Type B pancreatic cell (in vitro differentiated cells): ENCODE measurements around the gene ADAM10. TPM values are rescaled to one million over a fixed set of nuclear protein-coding genes. Genes with fewer than 3 reads are reported as not detected.

ENCODE experiments used
- DNase-seq: peaks from one replicate; pipeline ENCODE4 v3.0.0; 2021; ENCODE audit warnings: mixed read lengths; ENCODE audit not compliant: unreplicated experiment; ENCODE audit errors: extremely low spot score
- H3K27ac Mint-ChIP-seq: 2 replicates; pipeline ENCODE4 v1.8.0; 2021; ENCODE audit warnings: mild to moderate bottlenecking, mixed read lengths
- H3K27me3 Mint-ChIP-seq: 2 replicates; pipeline ENCODE4 v1.8.0; 2021; ENCODE audit warnings: mixed read lengths
- H3K36me3 Mint-ChIP-seq: 2 replicates; pipeline ENCODE4 v1.8.0; 2021; ENCODE audit warnings: mixed read lengths
- H3K4me1 Mint-ChIP-seq: one replicate; pipeline ENCODE4 v1.8.0; 2021; ENCODE audit warnings: mixed read lengths; ENCODE audit not compliant: unreplicated experiment
- H3K4me3 Mint-ChIP-seq: 2 replicates; pipeline ENCODE4 v1.8.0; 2021; ENCODE audit warnings: mild to moderate bottlenecking, mixed read lengths
- H3K9me3 Mint-ChIP-seq: 2 replicates; pipeline ENCODE4 v1.8.0; 2021; ENCODE audit warnings: mixed read lengths
- total RNA-seq: library from RNA; stranded (reverse); gene quantifications from 2 replicates; pipeline ENCODE4 v1.2.1, GENCODE V29; 2021; ENCODE audit warnings: low replicate concordance
- TF ChIP-seq, protein P1 (sequence below): fragments of 200-600 bp; sonication (generic); conservative IDR thresholded peaks from 2 replicates; pipeline ENCODE4 v1.5.0; 2021; ENCODE audit warnings: antibody characterized with exemption, mild to moderate bottlenecking

Gene ADAM10
- total RNA-seq, 1 donor from 2014 or later: 228 TPM

DNA sequence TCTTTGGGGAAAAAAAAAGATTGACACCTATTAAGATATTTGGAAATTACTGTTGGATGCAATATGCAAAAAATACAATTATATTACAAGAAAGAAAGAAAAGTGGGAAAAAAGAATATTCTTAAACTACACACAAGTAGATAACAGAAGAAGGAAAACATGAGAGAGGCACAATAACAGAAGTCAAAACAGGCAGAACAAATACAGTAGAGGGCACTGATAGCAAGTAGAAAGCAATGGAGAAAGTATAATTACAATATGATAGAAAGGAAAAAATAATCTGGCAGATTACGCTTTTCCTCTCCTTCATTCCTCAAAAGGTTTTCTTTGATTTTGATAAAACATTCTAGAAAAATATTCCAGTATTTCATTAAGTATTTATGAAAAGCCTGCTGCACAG lies 72.1 kb downstream of the ADAM10 start:
- TF ChIP-seq, protein P1, sequence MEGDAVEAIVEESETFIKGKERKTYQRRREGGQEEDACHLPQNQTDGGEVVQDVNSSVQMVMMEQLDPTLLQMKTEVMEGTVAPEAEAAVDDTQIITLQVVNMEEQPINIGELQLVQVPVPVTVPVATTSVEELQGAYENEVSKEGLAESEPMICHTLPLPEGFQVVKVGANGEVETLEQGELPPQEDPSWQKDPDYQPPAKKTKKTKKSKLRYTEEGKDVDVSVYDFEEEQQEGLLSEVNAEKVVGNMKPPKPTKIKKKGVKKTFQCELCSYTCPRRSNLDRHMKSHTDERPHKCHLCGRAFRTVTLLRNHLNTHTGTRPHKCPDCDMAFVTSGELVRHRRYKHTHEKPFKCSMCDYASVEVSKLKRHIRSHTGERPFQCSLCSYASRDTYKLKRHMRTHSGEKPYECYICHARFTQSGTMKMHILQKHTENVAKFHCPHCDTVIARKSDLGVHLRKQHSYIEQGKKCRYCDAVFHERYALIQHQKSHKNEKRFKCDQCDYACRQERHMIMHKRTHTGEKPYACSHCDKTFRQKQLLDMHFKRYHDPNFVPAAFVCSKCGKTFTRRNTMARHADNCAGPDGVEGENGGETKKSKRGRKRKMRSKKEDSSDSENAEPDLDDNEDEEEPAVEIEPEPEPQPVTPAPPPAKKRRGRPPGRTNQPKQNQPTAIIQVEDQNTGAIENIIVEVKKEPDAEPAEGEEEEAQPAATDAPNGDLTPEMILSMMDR: no peak
- no peak overlapping the region for H3K4me3 Mint-ChIP-seq
- H3K4me1 Mint-ChIP-seq: no peaks in the 10 kb centered on the region
- H3K36me3 Mint-ChIP-seq: peaks cover 27% of the 10 kb centered on the region
- no peaks in the 10 kb centered on the region for H3K9me3 Mint-ChIP-seq
- no peak overlapping the region for H3K27ac Mint-ChIP-seq
- no peak for DNase-seq
- H3K27me3 Mint-ChIP-seq: no peaks in the 10 kb centered on the region

DNA sequence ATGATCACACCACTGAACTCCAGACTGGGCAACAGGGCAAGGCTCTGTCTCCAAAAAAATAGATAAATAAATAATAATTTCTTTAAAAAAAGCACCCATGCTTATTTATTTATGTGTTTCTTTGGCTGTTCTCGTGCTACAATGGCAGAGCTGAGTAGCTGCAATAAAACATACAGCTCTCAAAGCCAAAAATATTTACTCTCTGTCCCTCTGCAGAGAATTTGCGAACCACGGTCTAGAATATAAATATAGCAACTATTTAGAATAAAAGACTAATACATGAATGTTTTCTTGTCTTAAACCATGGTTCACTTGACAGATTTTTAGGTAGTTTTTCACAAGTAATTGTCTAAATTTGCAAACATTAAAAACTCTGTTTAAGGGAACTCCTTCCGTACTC lies 72.7 kb downstream of the ADAM10 start:
- H3K27me3 Mint-ChIP-seq: no peaks in the 10 kb centered on the region
- H3K27ac Mint-ChIP-seq: no peak overlapping the region
- no peak overlapping the region for H3K4me3 Mint-ChIP-seq
- H3K4me1 Mint-ChIP-seq: no peaks in the 10 kb centered on the region
- H3K36me3 Mint-ChIP-seq: peaks cover 31% of the 10 kb centered on the region
- no peaks in the 10 kb centered on the region for H3K9me3 Mint-ChIP-seq
- no peak for DNase-seq
- TF ChIP-seq, protein P1: no peak

DNA sequence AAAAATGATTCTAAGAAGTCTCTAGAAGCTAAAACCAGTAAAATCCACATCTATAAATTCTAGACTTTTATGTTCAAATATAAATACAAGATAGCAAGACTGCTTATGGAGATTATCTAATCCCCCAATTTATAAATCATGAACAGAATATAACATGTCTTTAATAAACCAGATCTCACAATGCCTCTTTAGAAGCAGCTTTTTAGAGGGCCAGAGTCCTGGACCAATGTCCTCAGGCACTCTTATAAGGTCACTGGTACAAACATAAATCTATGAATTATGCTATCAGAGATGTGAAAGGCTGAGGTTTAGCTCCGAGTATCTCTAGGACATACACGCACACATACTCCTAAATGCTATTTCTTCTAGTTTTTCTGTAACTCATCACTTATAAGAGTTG lies 78.3 kb downstream of the ADAM10 start:
- no peak overlapping the region for H3K27ac Mint-ChIP-seq
- no peaks in the 10 kb centered on the region for H3K9me3 Mint-ChIP-seq
- no peaks in the 10 kb centered on the region for H3K27me3 Mint-ChIP-seq
- H3K36me3 Mint-ChIP-seq: peaks cover 19% of the 10 kb centered on the region
- DNase-seq: no peak
- no peak overlapping the region for H3K4me3 Mint-ChIP-seq
- TF ChIP-seq, protein P1: no peak
- peaks cover 16% of the 10 kb centered on the region for H3K4me1 Mint-ChIP-seq

DNA sequence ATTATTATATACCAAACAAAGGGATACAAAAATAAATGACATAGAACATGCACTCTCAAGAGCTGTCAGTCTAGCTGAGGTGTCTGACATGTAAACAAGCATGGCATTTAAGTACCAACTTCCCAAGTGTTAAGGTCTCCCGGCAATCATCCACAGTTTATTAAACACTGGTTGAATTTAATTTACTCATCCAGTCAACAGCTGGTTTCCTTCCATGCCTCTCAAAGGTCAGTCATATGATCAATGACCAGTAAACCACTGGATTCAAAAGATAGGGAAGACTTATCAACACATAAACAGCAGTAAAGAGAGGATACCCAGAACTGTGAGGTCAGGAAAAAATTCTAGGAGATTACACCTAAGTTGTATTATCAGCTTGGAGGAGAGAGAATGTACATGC lies 80.4 kb downstream of the ADAM10 start:
- TF ChIP-seq, protein P1: no peak
- H3K9me3 Mint-ChIP-seq: peaks cover 6% of the 10 kb centered on the region
- no peak overlapping the region for H3K27ac Mint-ChIP-seq
- no peaks in the 10 kb centered on the region for H3K27me3 Mint-ChIP-seq
- peaks cover 16% of the 10 kb centered on the region for H3K4me1 Mint-ChIP-seq
- H3K36me3 Mint-ChIP-seq: peaks cover 34% of the 10 kb centered on the region
- no peak overlapping the region for H3K4me3 Mint-ChIP-seq
- no peak for DNase-seq

DNA sequence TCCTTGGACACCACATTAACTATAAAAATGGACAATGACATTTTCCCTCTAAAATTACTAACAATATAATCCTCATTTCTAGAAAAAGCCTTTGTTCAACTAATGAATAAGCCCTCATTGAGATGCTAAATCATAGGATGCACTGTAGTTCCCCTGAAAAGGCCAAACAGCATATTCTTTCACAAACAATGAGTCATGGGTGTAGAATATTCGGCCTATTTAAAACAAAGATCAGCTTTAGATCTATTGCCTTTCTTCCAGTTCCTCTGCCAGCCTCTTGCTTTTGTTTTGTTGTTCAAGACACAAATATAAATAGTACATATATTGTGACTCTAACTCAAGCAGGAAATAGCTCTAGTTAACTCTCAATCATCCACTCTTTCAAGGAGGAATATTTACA lies 82.5 kb downstream of the ADAM10 start:
- H3K9me3 Mint-ChIP-seq: peaks cover 6% of the 10 kb centered on the region
- H3K4me1 Mint-ChIP-seq: peaks cover 16% of the 10 kb centered on the region
- H3K27ac Mint-ChIP-seq: peak overlapping the region; percentile 72
- no peaks in the 10 kb centered on the region for H3K27me3 Mint-ChIP-seq
- H3K4me3 Mint-ChIP-seq: peak overlapping the region; percentile 13
- DNase-seq: no peak
- H3K36me3 Mint-ChIP-seq: peaks cover 39% of the 10 kb centered on the region
- TF ChIP-seq, protein P1: no peak

DNA sequence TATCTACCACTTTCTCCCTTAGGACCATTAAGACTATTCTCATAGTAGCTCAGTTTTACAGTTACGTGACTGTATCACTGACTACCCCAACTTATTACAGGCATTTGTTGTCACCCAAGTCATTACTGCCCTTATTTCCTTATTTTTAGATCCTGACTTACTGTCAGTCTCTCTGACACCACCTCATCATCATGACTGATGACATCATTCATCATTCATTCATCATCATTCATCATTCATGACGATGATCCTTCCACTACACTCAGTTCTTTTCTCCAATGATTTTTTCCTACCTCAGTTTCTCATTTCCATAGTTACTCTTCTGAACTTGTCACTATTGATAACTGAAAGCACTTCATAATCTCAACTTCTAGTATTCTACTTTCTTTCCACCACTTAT lies 83.8 kb downstream of the ADAM10 start:
- Mint-ChIP-seq H3K4me3 (peak overlapping the region; percentile 45), H3K9me3 (peaks cover 9% of the 10 kb centered on the region), H3K36me3 (peaks cover 47% of the 10 kb centered on the region), H3K4me1 (peaks cover 16% of the 10 kb centered on the region), H3K27me3 (no peaks in the 10 kb centered on the region), H3K27ac (peak overlapping the region; percentile 44)
- DNase-seq: no peak
- TF ChIP-seq, protein P1: no peak
